DMS153 (cell line): ENCODE data around the gene SRPK2.
A peak's percentile ranks its signal among the peaks of the same experiment; 100 is the strongest.
"Not testable (repeated sequence)": the region's sequence is repeated elsewhere in the genome, so short reads cannot be mapped to it uniquely, and the experiment has no call there.

Experiments used
- DNase-seq: peaks from one replicate; lab custom pipeline; 2025; lab: John Stamatoyannopoulos, UW

Gene SRPK2

DNA sequence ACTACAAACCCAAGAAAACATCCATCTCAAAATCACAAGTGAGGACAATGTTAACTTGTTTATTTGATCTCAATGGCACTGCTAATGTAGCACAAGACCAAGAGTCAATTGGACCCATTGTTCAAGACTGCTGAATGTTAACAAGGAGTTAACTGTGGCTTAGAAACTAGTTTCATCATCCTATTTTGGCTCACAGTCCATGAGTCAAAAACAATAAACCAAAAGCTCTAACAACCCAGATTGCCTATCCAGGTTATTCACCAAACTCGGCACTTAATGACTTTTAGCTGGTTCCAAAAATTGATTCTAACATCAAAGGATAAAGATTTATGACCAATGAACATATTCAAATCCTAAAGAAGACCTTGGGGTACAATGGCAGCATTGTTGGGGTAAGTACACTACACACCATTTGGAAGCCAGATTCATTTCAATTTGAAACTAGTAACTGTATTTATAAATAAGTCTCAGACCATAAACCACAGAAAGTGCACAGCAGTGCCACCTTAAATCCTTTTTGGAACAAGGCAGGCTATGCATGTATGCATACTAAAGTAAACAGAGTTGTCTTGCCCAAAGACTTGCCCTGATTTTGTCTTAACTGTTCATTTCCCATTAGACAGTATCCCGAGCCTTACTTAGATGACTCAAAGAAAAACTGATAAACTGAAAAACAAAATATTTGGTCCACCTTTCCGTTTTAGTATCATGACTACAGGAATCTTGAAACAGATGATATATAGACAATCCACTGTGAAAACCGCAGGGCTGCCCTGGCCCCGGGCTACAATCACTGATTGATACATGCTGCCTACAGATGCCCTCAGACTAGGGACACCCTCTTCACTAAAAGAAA is 84.5 kb downstream of the SRPK2 start:
- DNase-seq, result no peak

GRCh38 chr7:105300587-105300986 is 88.1 kb downstream of the SRPK2 start:
- DNase-seq, result not testable (repeated sequence)

DNA sequence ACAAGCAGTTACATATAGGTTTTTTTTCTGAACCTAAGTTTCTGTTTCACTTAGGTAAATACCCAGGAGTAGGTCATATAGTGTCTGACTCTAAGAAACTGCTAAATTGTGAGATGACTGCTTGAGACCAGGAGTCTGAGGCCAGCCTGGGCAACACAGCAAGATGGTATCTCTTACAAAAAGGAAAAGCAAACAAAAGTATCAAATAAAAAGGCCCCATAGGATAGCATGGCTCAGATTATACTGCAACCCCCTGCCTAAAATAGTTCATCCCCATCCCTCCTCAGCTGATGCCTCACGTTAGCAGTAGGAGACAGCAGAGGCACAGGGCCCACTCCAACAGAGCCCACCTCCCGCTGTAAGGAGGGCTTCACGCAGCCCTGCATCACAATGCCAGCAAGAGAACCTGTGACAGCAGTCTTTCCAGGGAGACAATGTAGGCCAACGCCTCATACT is 90.3 kb downstream of the SRPK2 start:
- DNase-seq, result no peak

GRCh38 chr7:105297985-105298384 is 90.7 kb downstream of the SRPK2 start:
- DNase-seq, result no peak

DNA sequence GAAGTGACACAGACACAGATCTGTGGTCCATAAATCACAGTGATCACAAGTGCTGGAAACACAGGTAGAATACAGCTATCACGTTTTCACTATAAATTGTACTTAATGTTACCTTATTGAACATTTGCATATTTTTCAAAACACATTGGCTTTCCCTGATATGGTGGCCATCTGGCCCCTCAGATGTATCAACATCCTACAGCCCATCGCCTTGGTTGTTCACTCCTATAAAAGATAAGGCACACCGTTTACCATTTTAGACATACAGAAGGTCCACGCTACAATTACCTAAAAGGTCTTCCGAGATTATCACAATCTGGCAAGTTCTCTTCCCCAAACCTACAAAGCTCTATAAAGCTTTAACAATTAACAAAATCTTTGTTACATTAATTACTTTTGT is 91.4 kb downstream of the SRPK2 start:
- no peak for DNase-seq

GRCh38 chr7:105296491-105296890 is 92.2 kb downstream of the SRPK2 start:
- DNase-seq, result no peak

DNA sequence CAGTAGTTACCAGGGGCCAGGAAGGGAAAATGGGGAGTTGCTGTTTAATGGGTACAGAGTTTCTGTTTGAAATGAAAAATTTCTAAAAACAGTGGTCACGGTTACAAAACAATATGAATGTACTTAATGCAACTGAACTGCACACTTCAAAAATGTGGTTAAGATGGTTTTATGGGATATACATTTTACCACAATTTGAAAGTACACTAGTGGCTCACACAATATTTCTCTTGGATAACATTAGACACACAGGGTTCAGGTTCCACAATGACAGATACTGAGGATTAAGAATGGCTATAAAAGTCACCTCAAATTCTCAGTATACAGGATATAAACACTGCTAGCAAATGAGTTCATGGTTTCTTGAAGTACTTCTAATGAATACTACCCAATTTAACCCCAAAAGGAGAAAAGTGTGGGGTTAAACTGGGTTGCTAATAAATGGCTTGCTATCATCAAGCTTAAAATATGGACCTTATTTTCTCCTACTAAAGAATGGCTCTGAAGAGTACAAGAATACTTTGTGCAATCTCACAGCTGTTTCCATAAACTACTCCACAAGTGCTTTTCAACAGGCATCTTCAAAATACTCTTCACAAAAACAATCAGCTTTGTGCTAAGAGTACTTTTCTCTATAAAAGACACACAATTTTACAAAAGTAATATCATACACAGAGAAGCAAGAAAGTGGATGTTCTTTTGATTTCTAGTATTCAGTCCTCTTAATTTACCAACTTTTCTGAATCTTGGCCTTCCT is 92.9 kb downstream of the SRPK2 start:
- DNase-seq, result no peak

DNA sequence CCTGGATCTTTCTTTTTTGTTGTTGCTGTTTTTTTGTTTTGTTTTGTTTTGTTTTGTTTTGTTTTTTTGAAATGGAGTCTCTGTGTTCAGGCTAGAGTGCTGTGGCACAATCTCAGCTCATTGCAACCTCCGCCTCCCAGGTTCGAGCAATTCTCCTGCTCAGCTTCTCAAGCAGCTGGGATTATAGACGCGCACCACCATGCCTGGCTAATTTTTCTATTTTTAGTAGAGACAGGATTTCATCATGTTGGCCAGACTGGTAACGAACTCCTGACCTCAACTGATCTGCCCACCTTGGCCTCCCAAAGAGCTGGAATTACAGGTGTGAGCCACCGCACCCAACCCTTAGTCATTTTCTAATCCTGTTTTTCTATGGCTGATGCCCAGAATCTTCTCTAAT is 94.2 kb downstream of the SRPK2 start:
- DNase-seq, result not testable (repeated sequence)

DNA sequence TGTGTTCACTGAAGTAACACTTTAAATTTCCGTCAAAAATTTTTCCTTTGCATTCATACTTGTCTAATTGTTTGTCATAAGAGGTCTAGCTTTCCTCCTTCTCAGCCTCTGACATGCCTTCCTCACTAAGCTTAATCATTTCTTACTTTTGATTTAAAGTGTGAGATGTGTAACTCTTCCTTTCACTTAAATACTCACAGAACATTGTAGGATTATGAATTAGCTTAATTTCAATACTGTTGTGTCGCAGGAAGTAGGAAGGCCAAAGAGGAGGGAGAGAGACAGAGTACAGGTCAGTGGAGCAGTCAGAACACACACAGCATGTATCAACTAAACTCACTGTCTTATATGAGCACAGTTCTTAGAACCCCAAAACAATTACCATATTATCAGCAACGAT is 99.0 kb downstream of the SRPK2 start:
- no peak for DNase-seq

GRCh38 chr7:105286441-105286840 is 102.3 kb downstream of the SRPK2 start:
- DNase-seq, result no peak

GRCh38 chr7:105285118-105285874 is 103.4 kb downstream of the SRPK2 start:
- DNase-seq, result no peak

GRCh38 chr7:105284014-105284413 is 104.7 kb downstream of the SRPK2 start:
- DNase-seq, result no peak

DNA sequence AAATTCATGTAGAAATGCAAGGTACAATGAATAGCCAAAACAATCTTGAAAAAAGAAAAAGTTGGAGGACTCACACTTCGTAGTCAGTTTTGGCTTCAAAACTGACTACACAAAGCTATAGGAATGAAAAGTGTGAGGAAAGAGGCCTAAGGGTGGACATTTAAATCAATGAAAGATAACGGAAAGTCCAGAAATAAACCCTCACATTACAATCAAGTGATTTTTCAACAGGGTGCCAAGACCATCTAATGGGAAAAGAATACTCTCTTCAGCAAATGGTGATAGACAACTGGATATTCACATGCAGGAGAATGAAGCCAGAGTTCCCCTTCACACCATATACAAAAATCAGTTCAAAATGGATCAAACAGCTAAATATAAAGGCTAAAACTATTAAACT is 106.8 kb downstream of the SRPK2 start:
- DNase-seq, result no peak

DNA sequence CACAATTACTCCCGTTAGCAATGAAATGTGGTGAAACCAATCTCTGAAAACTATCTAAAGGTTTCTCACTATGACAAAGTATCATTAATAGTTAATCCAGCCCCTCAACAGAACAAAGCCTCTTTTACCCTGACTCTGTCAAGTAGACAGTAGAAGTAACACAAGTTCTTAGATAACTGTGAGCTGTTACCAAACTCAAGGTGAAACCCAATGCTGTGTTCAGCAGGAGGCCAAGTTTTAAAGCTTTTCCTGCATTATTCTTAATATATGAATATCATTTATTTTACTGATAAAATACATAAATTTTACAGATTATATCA is 109.1 kb downstream of the SRPK2 start:
- DNase-seq, result no peak

- DNase-seq, result no peak
Measured at GRCh38 chr7:105278973-105279687, 109.6 kb downstream of the SRPK2 start.

DNA sequence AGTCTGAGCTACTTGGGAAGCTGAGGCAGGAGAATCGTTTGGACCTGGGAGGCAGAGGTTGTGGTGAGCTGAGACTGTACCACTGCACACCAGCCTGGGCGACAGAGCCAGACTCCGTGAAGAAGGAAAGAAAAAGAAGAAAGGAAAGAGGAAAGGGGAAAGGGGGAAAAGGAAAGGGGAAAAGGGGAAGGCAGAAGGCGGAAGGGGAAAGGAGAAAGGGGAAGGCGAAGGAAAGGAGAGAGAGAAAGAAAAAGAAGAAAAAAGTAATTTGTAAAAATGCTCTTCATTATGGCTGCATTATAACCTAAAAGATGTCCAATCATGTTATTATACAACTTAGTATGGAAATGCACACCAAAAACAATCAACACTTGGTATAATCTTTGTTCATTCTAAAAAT is 110.2 kb downstream of the SRPK2 start:
- DNase-seq, result no peak

- DNase-seq, result no peak
Measured at GRCh38 chr7:105277341-105277740, 111.4 kb downstream of the SRPK2 start.

- no peak for DNase-seq
Measured at GRCh38 chr7:105270117-105270516, 118.6 kb downstream of the SRPK2 start.

DNA sequence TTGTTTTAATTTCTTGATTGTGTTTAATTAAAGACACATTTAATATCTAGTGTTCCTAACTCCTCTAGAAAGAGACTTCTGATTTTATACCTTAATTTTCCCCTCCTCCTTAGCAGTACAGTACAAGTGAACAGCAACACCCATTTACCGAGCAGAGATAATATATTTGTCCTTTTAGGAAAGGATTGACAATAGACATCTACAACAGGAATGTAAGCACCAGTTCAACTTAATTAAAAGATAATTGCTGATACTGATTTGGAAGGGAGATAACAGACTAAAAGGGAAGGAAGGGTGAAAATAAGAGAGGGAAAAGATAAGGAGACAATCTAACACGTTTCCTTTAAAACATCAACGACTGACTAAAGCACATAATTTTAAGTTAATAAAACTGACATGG is 119.3 kb downstream of the SRPK2 start:
- no peak for DNase-seq

DNA sequence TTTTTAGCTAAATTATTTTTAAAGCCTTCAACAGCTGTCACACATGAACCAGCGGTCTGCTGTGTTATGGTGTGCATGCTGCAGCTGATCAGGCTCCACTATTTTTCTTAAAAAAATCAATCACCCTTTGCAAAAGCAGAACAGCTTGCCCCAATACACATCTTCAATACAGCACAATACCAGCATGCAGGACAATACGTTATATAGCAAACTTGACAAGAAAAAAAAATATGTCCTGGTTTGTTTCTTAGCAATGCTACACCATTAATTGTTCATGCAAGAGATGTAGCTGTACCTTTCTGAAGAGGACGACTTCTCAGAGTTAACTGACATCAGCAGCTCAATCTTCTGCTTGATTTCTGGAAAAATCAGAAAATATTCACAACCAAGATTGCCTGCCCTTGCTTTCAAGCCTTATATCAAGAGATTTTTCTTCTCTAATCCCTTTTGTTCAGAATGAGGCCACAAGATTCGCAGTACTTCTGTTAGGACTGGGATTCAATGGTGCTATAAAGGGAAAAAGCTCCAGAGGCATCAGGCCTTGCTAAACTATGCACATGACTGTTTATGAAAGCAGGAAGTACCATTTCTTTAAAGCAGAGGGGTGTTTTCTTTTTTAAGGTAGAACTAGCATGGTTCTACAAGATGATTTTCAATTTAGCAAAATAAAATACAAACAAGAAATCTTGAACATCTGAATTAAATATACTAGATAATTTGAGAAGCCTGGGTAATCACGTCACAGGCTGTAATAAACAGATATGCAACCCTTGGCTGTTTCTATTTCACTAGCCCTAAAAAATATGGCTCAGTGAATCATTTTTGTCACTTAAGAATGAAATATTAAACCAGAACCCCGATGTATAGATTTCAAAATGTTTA is 120.0 kb downstream of the SRPK2 start:
- peak; percentile 12 for DNase-seq

DNA sequence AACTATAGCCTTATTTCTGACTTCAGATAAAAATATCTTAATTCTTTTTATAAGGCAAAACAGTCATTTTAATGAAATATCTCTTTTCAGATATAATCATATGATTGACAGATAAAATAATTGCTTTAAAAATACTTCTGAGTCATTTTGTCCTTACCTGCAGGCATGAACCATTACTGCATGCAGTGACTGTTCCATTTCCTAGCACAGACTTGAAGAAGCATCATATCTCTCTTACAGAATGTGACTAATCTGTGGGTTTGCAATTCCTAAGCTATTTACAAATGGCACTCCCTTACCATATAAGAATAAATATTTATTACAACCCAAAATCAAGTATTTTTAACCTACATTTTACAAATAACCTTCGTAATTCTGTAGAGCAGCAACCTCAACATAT is 120.7 kb downstream of the SRPK2 start:
- no peak for DNase-seq
